ENCODE measurements around the gene TXK. TPM values are rescaled to one million over a fixed set of nuclear protein-coding genes. Genes with fewer than 3 reads are reported as not detected.

TXK gene
- total and polyA plus RNA-seq, 5 experiments from 2014 or later: 57.8 to 140 (median 92.2) TPM

- DNase-seq: no peak
- Mint-ChIP-seq H3K4me1 (peaks cover 0 to 3% (median 0%) of the 10 kb centered on the region in 4 donors), H3K4me3 (no peak overlapping the region), H3K9me3 (peaks cover 9 to 53% (median 18%) of the 10 kb centered on the region in 9 donors), H3K36me3 (peaks cover 26 to 64% (median 41%) of the 10 kb centered on the region in 3 donors), H3K27ac (peak overlapping the region in 1 of 10 donors; percentile 31), H3K27me3 (no peaks in the 10 kb centered on the region)
- POLR2A ChIA-PET: no interaction called here
- no peak for ATAC-seq
Observed at GRCh38 chr4:48157271-48157670, 23.2 kb upstream of the TXK start.

GRCh38 chr4:48156423-48156822, 22.4 kb upstream of the TXK start:
- no peak overlapping the region for H3K4me3 Mint-ChIP-seq
- peaks cover 9 to 53% (median 18%) of the 10 kb centered on the region in 9 donors for H3K9me3 Mint-ChIP-seq
- ATAC-seq: no peak
- POLR2A ChIA-PET: no interaction called here
- H3K36me3 Mint-ChIP-seq: peaks cover 26 to 64% (median 41%) of the 10 kb centered on the region in 3 donors
- H3K4me1 Mint-ChIP-seq: peaks cover 0 to 3% (median 0%) of the 10 kb centered on the region in 4 donors
- H3K27ac Mint-ChIP-seq: no peak overlapping the region
- no peak for DNase-seq
- H3K27me3 Mint-ChIP-seq: no peaks in the 10 kb centered on the region

- DNase-seq: no peak
- peaks cover 0 to under 1% (median 0%) of the 10 kb centered on the region in 4 donors for H3K4me1 Mint-ChIP-seq
- POLR2A ChIA-PET: no interaction called here
- peaks cover 9 to 53% (median 18%) of the 10 kb centered on the region in 9 donors for H3K9me3 Mint-ChIP-seq
- no peak overlapping the region for H3K4me3 Mint-ChIP-seq
- H3K27me3 Mint-ChIP-seq: no peaks in the 10 kb centered on the region
- no peak overlapping the region for H3K27ac Mint-ChIP-seq
- peaks cover 26 to 58% (median 41%) of the 10 kb centered on the region in 3 donors for H3K36me3 Mint-ChIP-seq
- ATAC-seq: no peak
Observed at GRCh38 chr4:48153791-48154550, 19.9 kb upstream of the TXK start.

GRCh38 chr4:48152259-48152658, 18.2 kb upstream of the TXK start:
- no peak overlapping the region for H3K4me3 Mint-ChIP-seq
- no peaks in the 10 kb centered on the region for H3K4me1 Mint-ChIP-seq
- no peaks in the 10 kb centered on the region for H3K27me3 Mint-ChIP-seq
- peaks cover 22 to 44% (median 32%) of the 10 kb centered on the region in 3 donors for H3K36me3 Mint-ChIP-seq
- H3K27ac Mint-ChIP-seq: no peak overlapping the region
- POLR2A ChIA-PET: no interaction called here
- peaks cover 9 to 44% (median 16%) of the 10 kb centered on the region in 9 donors for H3K9me3 Mint-ChIP-seq
- DNase-seq (no peak), ATAC-seq (no peak)

- Mint-ChIP-seq H3K9me3 (peaks cover 1 to 23% (median 9%) of the 10 kb centered on the region in 9 donors), H3K27me3 (no peaks in the 10 kb centered on the region), H3K4me1 (no peaks in the 10 kb centered on the region), H3K27ac (no peak overlapping the region), H3K4me3 (no peak overlapping the region), H3K36me3 (peaks cover 11 to 22% (median 14%) of the 10 kb centered on the region in 3 donors)
- POLR2A ChIA-PET: no interaction called here
- DNase-seq: no peak
- ATAC-seq: no peak
Observed at GRCh38 chr4:48149827-48150370, 15.8 kb upstream of the TXK start.

GRCh38 chr4:48147621-48148020, 13.6 kb upstream of the TXK start:
- peaks cover 0 to 2% (median 0%) of the 10 kb centered on the region in 9 donors for H3K9me3 Mint-ChIP-seq
- no peaks in the 10 kb centered on the region for H3K27me3 Mint-ChIP-seq
- no peak for ATAC-seq
- peaks cover 0 to 8% (median 3%) of the 10 kb centered on the region in 3 donors for H3K36me3 Mint-ChIP-seq
- no peak overlapping the region for H3K27ac Mint-ChIP-seq
- no peaks in the 10 kb centered on the region for H3K4me1 Mint-ChIP-seq
- DNase-seq: no peak
- no peak overlapping the region for H3K4me3 Mint-ChIP-seq
- POLR2A ChIA-PET: no interaction called here

GRCh38 chr4:48141048-48141447, 7.0 kb upstream of the TXK start:
- no peaks in the 10 kb centered on the region for H3K9me3 Mint-ChIP-seq
- H3K27me3 Mint-ChIP-seq: no peaks in the 10 kb centered on the region
- POLR2A ChIA-PET: interaction anchor here (7.3 kb wide), 1 partner anchor 14 kb away, joined by 193 read pairs; no protein-coding TSS in a partner anchor
- H3K36me3 Mint-ChIP-seq: peaks cover 0 to 4% (median 0%) of the 10 kb centered on the region in 3 donors
- peak in 3 of 10 donors; percentile 62 to 67 (median 63) for DNase-seq
- no peak for ATAC-seq
- H3K4me1 Mint-ChIP-seq: peaks cover 31 to 52% (median 50%) of the 10 kb centered on the region in 4 donors
- peak overlapping the region in 1 of 10 donors; percentile 79 for H3K4me3 Mint-ChIP-seq
- H3K27ac Mint-ChIP-seq: peak overlapping the region in 5 of 10 donors; percentile 3 to 97 (median 64)

GRCh38 chr4:48139691-48140090, 5.6 kb upstream of the TXK start:
- Mint-ChIP-seq H3K4me1 (peaks cover 37 to 64% (median 63%) of the 10 kb centered on the region in 4 donors), H3K9me3 (no peaks in the 10 kb centered on the region), H3K4me3 (peak overlapping the region; percentile 39 to 87 (median 74)), H3K27ac (peak overlapping the region in 9 of 10 donors; percentile 86 to 97 (median 96)), H3K36me3 (peaks cover 0 to 4% (median 0%) of the 10 kb centered on the region in 3 donors), H3K27me3 (no peaks in the 10 kb centered on the region)
- peak in 1 of 2 donors; percentile 16 for ATAC-seq
- DNase-seq: peak in 9 of 10 donors; percentile 27 to 71 (median 45)
- POLR2A ChIA-PET: interaction anchor here (0.9 to 7.3 kb wide), 5 partner anchors 12 to 225 kb away, joined by 3 to 193 read pairs (median 4); no protein-coding TSS in a partner anchor

GRCh38 chr4:48138936-48139335, 4.9 kb upstream of the TXK start:
- no peaks in the 10 kb centered on the region for H3K27me3 Mint-ChIP-seq
- peak overlapping the region in 9 of 10 donors; percentile 86 to 97 (median 96) for H3K27ac Mint-ChIP-seq
- H3K4me3 Mint-ChIP-seq: peak overlapping the region; percentile 51 to 87 (median 78)
- POLR2A ChIA-PET: interaction anchor here (0.9 to 7.3 kb wide), 7 partner anchors 12 to 641 kb away, joined by 3 to 193 read pairs (median 4); partner anchors contain the start of gene FRYL
- DNase-seq: peak in 9 of 10 donors; percentile 33 to 85 (median 64)
- peak; percentile 65 to 74 for ATAC-seq
- no peaks in the 10 kb centered on the region for H3K9me3 Mint-ChIP-seq
- peaks cover 38 to 71% (median 70%) of the 10 kb centered on the region in 4 donors for H3K4me1 Mint-ChIP-seq
- peaks cover 0 to under 1% (median under 1%) of the 10 kb centered on the region in 3 donors for H3K36me3 Mint-ChIP-seq

- peak overlapping the region in 9 of 10 donors; percentile 86 to 97 (median 96) for H3K27ac Mint-ChIP-seq
- DNase-seq (peak in 5 of 10 donors; percentile 18 to 57 (median 37)), ATAC-seq (peak; percentile 24 to 38)
- peaks cover 0 to 5% (median 5%) of the 10 kb centered on the region in 3 donors for H3K36me3 Mint-ChIP-seq
- POLR2A ChIA-PET: interaction anchor here (1.1 to 7.3 kb wide), 7 partner anchors 11 to 642 kb away, joined by 3 to 193 read pairs (median 4); partner anchors contain the start of gene FRYL
- no peaks in the 10 kb centered on the region for H3K27me3 Mint-ChIP-seq
- no peaks in the 10 kb centered on the region for H3K9me3 Mint-ChIP-seq
- peaks cover 38 to 75% (median 71%) of the 10 kb centered on the region in 4 donors for H3K4me1 Mint-ChIP-seq
- H3K4me3 Mint-ChIP-seq: peak overlapping the region; percentile 51 to 87 (median 78)
Observed at GRCh38 chr4:48138511-48138910, 4.5 kb upstream of the TXK start.

GRCh38 chr4:48137846-48138245, 3.8 kb upstream of the TXK start:
- peak overlapping the region in 9 of 10 donors; percentile 86 to 97 (median 96) for H3K27ac Mint-ChIP-seq
- peak; percentile 31 to 49 for ATAC-seq
- H3K36me3 Mint-ChIP-seq: peaks cover 0 to 6% (median 5%) of the 10 kb centered on the region in 3 donors
- peaks cover 38 to 75% (median 71%) of the 10 kb centered on the region in 4 donors for H3K4me1 Mint-ChIP-seq
- POLR2A ChIA-PET: interaction anchor here (1.1 to 7.3 kb wide), 5 partner anchors 10 to 642 kb away, joined by 3 to 193 read pairs (median 9); partner anchors contain the start of gene FRYL
- H3K4me3 Mint-ChIP-seq: peak overlapping the region; percentile 51 to 87 (median 78)
- DNase-seq: peak in 5 of 10 donors; percentile 17 to 58 (median 51)
- H3K9me3 Mint-ChIP-seq: no peaks in the 10 kb centered on the region
- no peaks in the 10 kb centered on the region for H3K27me3 Mint-ChIP-seq

GRCh38 chr4:48133669-48134068, 381 bp downstream of the TXK start:
- Mint-ChIP-seq H3K4me3 (peak overlapping the region; percentile 79 to 98 (median 92)), H3K36me3 (peaks cover 14 to 32% (median 23%) of the 10 kb centered on the region in 3 donors), H3K4me1 (peaks cover 39 to 82% (median 72%) of the 10 kb centered on the region in 4 donors), H3K27me3 (no peaks in the 10 kb centered on the region), H3K27ac (peak overlapping the region in 9 of 10 donors; percentile 90 to 98 (median 95)), H3K9me3 (no peaks in the 10 kb centered on the region)
- POLR2A ChIA-PET: interaction anchor here (1.1 to 2.1 kb wide), 4 partner anchors 8 to 208 kb away, joined by 3 to 10 read pairs (median 6); partner anchors contain the start of gene SLAIN2
- no peak for DNase-seq
- peak; percentile 7 to 9 for ATAC-seq

All from naive thymus-derived CD8-positive, alpha-beta T cell (primary cell).